Right forelimb (tissue), 1 donor: ENCODE measurements around the gene FAM180A.
"Not testable (repeated sequence)": the region's sequence is repeated elsewhere in the genome, so short reads cannot be mapped to it uniquely, and the experiment has no call there.

Experiments used
- DNase-seq: peaks from one replicate; pipeline ENCODE4 v3.0.0-alpha.2; 2018

Gene FAM180A

DNA sequence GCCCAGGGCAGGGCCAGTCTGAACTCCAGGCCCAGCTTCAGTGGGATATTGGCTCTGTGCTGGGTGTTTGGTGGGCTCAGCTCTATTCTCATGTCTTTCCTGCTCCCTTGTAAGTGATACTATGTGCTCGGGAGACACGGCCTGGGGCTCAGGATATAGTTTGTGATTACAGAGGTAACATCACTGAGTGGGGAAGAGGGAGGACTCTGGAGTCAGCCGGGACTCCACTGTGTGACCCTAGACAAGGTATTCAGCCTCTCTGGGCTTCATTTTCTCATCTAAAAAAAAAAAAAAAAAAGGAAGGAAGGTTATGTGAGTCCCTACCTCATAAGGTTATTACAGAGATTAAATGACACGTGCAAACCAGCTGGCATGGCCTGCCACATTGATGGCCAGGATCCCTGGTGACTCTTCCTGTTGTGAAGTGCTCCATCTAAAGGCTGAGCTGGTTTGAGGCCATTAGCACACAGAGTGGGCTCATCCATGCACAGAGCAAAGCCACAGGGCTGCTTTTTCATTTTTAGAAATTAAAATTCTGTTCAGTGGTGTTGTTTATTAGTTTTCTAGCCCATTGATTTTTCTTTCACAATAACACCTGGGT, 36.3 kb downstream of the FAM180A start:
- DNase-seq = no peak

GRCh38 chr7:135711139-135711469, 37.5 kb downstream of the FAM180A start:
- DNase-seq = no peak

- no peak for DNase-seq
These were observed 38.0 kb downstream of the FAM180A start for GRCh38 chr7:135710417-135711138.

- no peak for DNase-seq
These were observed 39.1 kb downstream of the FAM180A start for GRCh38 chr7:135709508-135709907.

GRCh38 chr7:135708041-135708440, 40.6 kb downstream of the FAM180A start:
- no peak for DNase-seq

GRCh38 chr7:135707570-135707966, 41.0 kb downstream of the FAM180A start:
- no peak for DNase-seq

GRCh38 chr7:135706858-135707569, 41.6 kb downstream of the FAM180A start:
- DNase-seq = no peak

- no peak for DNase-seq
These were observed 42.4 kb downstream of the FAM180A start for GRCh38 chr7:135706038-135706742.

GRCh38 chr7:135704698-135705097, 43.9 kb downstream of the FAM180A start:
- no peak for DNase-seq

GRCh38 chr7:135704074-135704473, 44.5 kb downstream of the FAM180A start:
- no peak for DNase-seq

- no peak for DNase-seq
These were observed 51.1 kb downstream of the FAM180A start for GRCh38 chr7:135697276-135698049.

DNA sequence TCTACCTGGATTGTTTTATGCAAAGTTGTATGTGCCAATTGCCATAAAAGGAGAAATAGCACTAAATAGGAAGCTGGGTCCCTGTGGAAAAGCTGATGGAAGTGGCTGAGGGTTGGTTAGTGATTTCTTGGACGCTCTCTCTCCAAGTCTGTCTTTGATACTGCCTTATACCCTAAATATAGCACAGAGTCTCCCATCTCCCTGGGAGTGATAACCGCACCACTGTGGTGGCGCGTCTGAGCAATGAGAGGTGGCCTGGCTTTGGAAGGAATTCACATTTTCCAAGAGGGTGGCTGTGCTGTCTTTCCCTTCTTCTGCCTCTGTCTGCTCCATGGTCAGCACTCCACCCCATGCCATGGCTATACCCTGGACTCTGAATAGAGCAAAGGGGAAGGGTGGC, 55.1 kb downstream of the FAM180A start:
- DNase-seq = no peak

GRCh38 chr7:135692606-135693005, 56.0 kb downstream of the FAM180A start:
- DNase-seq = not testable (repeated sequence)

DNA sequence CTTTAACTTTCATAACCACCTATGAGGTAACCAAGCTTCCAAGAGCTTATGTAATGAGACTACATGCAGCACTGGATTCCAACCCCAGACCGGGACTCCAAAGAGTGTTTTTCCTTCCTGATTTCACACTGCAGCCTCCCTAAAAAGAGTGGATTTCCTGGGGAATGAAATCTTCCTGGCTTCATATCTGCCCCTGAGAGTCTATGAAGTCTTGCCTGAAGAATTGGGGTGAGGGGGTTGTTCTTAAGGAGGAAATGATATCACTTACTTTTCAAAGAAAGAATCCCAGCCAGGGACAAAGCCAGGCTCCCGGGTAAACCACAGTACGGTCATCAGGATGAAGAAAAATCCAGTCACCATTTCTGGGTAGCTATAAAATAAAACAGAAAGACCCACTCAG, 56.6 kb downstream of the FAM180A start:
- no peak for DNase-seq

DNA sequence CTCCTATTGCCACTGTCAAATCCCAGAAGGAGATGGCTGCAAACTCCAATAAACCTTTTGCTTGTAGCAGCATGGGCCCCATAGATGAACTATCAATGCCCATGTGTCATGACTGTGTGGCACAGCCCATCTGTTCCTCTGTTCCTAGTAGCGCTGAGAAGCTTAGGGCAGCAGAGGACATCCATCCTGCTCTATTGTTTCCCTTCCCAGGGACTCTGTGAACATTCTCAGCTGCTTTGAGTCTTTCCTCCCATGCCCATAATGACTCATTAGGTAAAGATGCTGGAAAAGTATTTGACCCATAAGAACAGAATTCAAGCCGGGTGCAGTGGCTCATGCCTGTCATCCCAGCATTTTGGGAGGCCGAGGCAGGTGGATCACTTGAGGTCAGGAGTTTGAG, 58.0 kb downstream of the FAM180A start:
- no peak for DNase-seq

- no peak for DNase-seq
These were observed 61.1 kb downstream of the FAM180A start for GRCh38 chr7:135687466-135687865.

DNA sequence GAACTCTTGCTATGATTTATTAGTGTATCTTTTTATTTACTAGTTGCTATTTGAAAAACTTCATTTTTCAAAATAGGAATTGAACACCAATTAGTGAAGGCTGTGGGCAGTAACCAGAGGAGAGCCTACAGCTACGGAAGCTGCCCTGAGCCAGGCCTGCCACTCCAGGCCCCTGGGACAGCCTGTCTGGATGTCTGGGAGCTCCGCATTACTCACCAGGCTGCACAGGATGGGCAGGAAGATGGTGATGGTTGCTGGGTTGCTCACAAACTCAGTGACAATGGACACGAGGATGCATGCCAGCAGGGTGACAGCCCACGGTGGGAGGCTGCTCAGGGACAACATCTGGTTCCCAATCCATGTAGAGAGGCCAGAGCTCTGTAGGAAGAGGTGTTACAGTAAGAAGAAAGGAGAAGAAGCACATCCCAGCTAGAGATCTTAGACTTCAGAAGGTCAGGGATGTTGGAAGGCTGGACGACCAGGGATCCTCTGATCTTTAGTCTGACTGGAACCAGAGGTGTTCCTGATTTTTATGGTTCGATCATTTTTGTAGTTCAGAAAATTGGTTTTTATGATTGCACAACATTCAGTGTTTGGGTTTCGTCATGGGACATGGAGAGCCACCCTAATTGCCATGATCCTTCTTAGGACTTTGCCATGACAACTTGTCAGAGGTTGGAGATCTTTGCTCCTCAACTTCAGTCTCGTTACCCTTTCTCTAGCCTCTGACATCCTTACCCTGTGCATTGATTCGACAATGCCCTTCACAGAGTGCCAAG, 63.1 kb downstream of the FAM180A start:
- DNase-seq = no peak

GRCh38 chr7:135684699-135685098, 63.9 kb downstream of the FAM180A start:
- DNase-seq = no peak

GRCh38 chr7:135684136-135684535, 64.5 kb downstream of the FAM180A start:
- no peak for DNase-seq

DNA sequence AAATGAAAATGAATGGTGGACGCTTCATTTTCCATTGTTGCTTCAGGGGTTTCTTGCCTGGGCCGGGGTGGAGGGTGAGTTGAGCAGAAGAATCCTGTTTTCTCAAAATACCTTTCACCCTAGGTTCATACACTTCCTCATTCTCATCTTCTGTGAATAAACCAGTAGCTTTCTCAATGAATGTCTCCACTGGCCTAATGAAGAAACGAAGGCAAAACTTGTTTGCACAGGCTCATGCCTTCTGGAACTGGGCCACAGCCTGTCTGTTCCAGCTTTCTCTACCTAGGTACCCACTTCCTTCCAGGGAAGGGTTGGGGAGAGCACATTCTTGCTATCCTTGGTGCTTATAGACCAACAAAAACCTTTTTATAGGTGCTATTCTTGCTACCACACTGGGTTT, 65.0 kb downstream of the FAM180A start:
- no peak for DNase-seq

- DNase-seq = no peak
These were observed 66.4 kb downstream of the FAM180A start for GRCh38 chr7:135682191-135682590.

- DNase-seq = no peak
These were observed 66.9 kb downstream of the FAM180A start for GRCh38 chr7:135681762-135682161.
